ENCODE measurements around the gene GABRR1. TPM values are rescaled to one million over a fixed set of nuclear protein-coding genes. Genes with fewer than 3 reads are reported as not detected.

Gene GABRR1
- polyA plus RNA-seq, 3 donors, result not detected

DNA sequence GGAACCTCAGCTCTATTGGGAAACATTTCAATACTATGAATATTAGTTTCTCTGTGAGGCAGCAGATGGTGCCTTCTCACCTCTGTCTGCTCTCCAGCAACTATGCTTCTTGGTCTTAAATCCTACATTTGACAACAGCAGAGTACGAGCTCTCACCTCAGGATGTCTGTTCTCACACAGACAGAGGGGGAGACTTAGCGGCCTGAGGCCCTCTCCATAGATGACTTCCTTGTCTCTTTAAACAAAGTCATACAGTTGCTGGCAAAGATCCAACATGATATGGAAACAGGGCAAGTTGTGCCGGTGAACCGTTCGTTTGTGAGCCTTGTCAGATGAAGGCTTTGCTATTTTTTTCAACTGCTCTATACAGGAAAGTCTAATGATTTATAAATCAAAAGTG is 43.7 kb upstream of the GABRR1 start:
- Histone ChIP-seq H3K4me3 (replicated peaks in 1 of 3; ENCODE audit: low read depth in 2 of 3, low read length in 3 of 3) (no peak overlapping the region), H4K20me1 (ENCODE audit: insufficient read depth, low read length) (no peaks in the 10 kb centered on the region), H3K27me3 (ENCODE audit: control insufficient read depth in 2 of 2, insufficient read depth in 2 of 2, low read length in 2 of 2) (no peaks in the 10 kb centered on the region), H3K79me2 (ENCODE audit: insufficient read depth, low read length) (no peaks in the 10 kb centered on the region), H2AFZ (ENCODE audit: insufficient read depth, low read depth, low read length, poor library complexity, severe bottlenecking) (peak overlapping the region; percentile 38), H3K9ac (ENCODE audit: insufficient read depth, low read length, poor library complexity, severe bottlenecking) (no peak overlapping the region), H3K9me3 (replicated peaks in 1 of 2; ENCODE audit: control insufficient read depth in 1 of 2, insufficient read depth in 1 of 2, low read length in 2 of 2) (no peaks in the 10 kb centered on the region), H3K36me3 (replicated peaks in 1 of 2; ENCODE audit: control insufficient read depth in 1 of 2, insufficient read depth in 2 of 2, low read length in 2 of 2) (no peaks in the 10 kb centered on the region), H3K4me2 (replicated peaks; ENCODE audit: extremely low read depth, low read length, poor library complexity, severe bottlenecking) (peak overlapping the region; percentile 25), H3K4me1 (ENCODE audit: control insufficient read depth in 1 of 2, insufficient read depth in 2 of 2, low read length in 2 of 2) (peaks cover 10% of the 10 kb centered on the region in 2 donors), H3K27ac (ENCODE audit: low read depth in 1 of 2, low read length in 2 of 2) (no peak overlapping the region)
- 0% methylated on average over 1 of the region's 5 CpGs for WGBS (ENCODE audit: insufficient coverage)
- intact Hi-C loops (cut with micrococcal nuclease), result no loop called here
- H3K4me1 Mint-ChIP-seq, result peaks cover 12% of the 10 kb centered on the region
- peaks cover 0 to 2% (median 0%) of the 10 kb centered on the region in 7 donors for H3K9me3 Mint-ChIP-seq
- no peak overlapping the region for H3K27ac Mint-ChIP-seq
- no peaks in the 10 kb centered on the region for H3K36me3 Mint-ChIP-seq
- TF ChIP-seq, protein P1, sequence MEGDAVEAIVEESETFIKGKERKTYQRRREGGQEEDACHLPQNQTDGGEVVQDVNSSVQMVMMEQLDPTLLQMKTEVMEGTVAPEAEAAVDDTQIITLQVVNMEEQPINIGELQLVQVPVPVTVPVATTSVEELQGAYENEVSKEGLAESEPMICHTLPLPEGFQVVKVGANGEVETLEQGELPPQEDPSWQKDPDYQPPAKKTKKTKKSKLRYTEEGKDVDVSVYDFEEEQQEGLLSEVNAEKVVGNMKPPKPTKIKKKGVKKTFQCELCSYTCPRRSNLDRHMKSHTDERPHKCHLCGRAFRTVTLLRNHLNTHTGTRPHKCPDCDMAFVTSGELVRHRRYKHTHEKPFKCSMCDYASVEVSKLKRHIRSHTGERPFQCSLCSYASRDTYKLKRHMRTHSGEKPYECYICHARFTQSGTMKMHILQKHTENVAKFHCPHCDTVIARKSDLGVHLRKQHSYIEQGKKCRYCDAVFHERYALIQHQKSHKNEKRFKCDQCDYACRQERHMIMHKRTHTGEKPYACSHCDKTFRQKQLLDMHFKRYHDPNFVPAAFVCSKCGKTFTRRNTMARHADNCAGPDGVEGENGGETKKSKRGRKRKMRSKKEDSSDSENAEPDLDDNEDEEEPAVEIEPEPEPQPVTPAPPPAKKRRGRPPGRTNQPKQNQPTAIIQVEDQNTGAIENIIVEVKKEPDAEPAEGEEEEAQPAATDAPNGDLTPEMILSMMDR (IDR thresholded peaks at IDR 0.05), result no peak
- DNase-seq, result peak; percentile 25 to 50 (median 45)
- no peak overlapping the region for H3K4me3 Mint-ChIP-seq
- no peaks in the 10 kb centered on the region for H3K27me3 Mint-ChIP-seq (ENCODE audit: low read depth in 3 of 3)

DNA sequence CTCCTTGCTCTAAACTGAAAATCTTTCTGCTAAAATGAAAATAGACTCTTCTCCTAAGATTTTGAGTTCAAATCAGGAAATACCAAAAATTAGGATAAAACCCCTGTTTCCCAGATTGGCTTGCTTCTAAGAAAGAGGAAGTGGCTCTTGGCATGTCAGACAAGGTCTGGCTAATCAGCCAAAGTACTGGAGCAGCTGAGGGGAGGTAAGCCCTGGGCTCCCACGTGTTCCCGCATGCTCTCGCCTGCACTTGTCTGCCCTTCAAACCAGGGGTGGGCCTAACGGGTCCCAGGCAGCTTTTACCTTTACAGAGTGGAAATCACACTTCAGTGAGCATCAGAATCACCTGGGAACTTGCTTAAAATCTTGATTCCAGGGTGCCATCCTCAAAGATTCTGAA is 43.2 kb upstream of the GABRR1 start:
- H3K4me2 ChIP-seq (replicated peaks; ENCODE audit: extremely low read depth, low read length, poor library complexity, severe bottlenecking), result peak overlapping the region; percentile 25
- TF ChIP-seq, protein P1 (IDR thresholded peaks at IDR 0.05), result no peak
- H3K9me3 Mint-ChIP-seq, result peaks cover 0 to 2% (median 0%) of the 10 kb centered on the region in 7 donors
- DNase-seq, result peak; percentile 14 to 57 (median 50)
- H3K79me2 ChIP-seq (ENCODE audit: insufficient read depth, low read length), result no peaks in the 10 kb centered on the region
- no peak overlapping the region for H3K4me3 Mint-ChIP-seq
- H2AFZ ChIP-seq (ENCODE audit: insufficient read depth, low read depth, low read length, poor library complexity, severe bottlenecking), result peak overlapping the region; percentile 38
- no peaks in the 10 kb centered on the region for H4K20me1 ChIP-seq (ENCODE audit: insufficient read depth, low read length)
- no peak overlapping the region for H3K27ac ChIP-seq (ENCODE audit: low read depth in 1 of 2, low read length in 2 of 2)
- H3K9ac ChIP-seq (ENCODE audit: insufficient read depth, low read length, poor library complexity, severe bottlenecking), result no peak overlapping the region
- intact Hi-C loops (cut with micrococcal nuclease), result no loop called here
- peaks cover 12% of the 10 kb centered on the region for H3K4me1 Mint-ChIP-seq
- H3K36me3 ChIP-seq (replicated peaks in 1 of 2; ENCODE audit: control insufficient read depth in 1 of 2, insufficient read depth in 2 of 2, low read length in 2 of 2), result no peaks in the 10 kb centered on the region
- no peaks in the 10 kb centered on the region for H3K9me3 ChIP-seq (replicated peaks in 1 of 2; ENCODE audit: control insufficient read depth in 1 of 2, insufficient read depth in 1 of 2, low read length in 2 of 2)
- no peaks in the 10 kb centered on the region for H3K27me3 ChIP-seq (ENCODE audit: control insufficient read depth in 2 of 2, insufficient read depth in 2 of 2, low read length in 2 of 2)
- no peaks in the 10 kb centered on the region for H3K27me3 Mint-ChIP-seq (ENCODE audit: low read depth in 3 of 3)
- 0% methylated on average over 4 of the region's 4 CpGs for whole genome bisulfite sequencing (ENCODE audit: insufficient coverage)
- no peaks in the 10 kb centered on the region for H3K36me3 Mint-ChIP-seq
- no peak overlapping the region for H3K4me3 ChIP-seq (replicated peaks in 1 of 3; ENCODE audit: low read depth in 2 of 3, low read length in 3 of 3)
- H3K27ac Mint-ChIP-seq, result peak overlapping the region in 2 of 7 donors; percentile 53 to 74
- peaks cover 10% of the 10 kb centered on the region in 2 donors for H3K4me1 ChIP-seq (ENCODE audit: control insufficient read depth in 1 of 2, insufficient read depth in 2 of 2, low read length in 2 of 2)
